GM23338 (cell line): ENCODE measurements around the gene MTAP.

Experiments used
- CREB1 ChIP-seq: fragments of 250-450 bp; sonication (Bioruptor Pico); IDR thresholded peaks from 2 replicates; pipeline ENCODE4 v1.5.0; 2020; ENCODE audit warnings: low read depth, mild to moderate bottlenecking, moderate library complexity
- ETS1 ChIP-seq: IDR thresholded peaks from 2 replicates; pipeline ENCODE4 v1.6.1; 2016; ENCODE audit warnings: antibody characterized with exemption
- EZH2 ChIP-seq: fragments of 200-600 bp; sonication (generic); IDR thresholded peaks from one replicate; pipeline ENCODE4 v1.8.0; 2017; ENCODE audit warnings: antibody characterized with exemption, mild to moderate bottlenecking, low read depth; ENCODE audit not compliant: unreplicated experiment
- EZH2phosphoT487 ChIP-seq: fragments of 200-600 bp; sonication (generic); IDR thresholded peaks from one replicate; pipeline ENCODE4 v1.8.1; 2018; ENCODE audit warnings: antibody characterized with exemption; ENCODE audit not compliant: unreplicated experiment
- JUNB ChIP-seq: IDR thresholded peaks from one replicate; pipeline ENCODE4 v1.6.1; 2016; ENCODE audit warnings: antibody characterized with exemption; ENCODE audit not compliant: unreplicated experiment
- POLR2AphosphoS5 ChIP-seq: IDR thresholded peaks from 2 replicates; pipeline ENCODE4 v1.6.1; 2016; ENCODE audit warnings: antibody characterized with exemption, low read depth
- REST ChIP-seq: IDR thresholded peaks from one replicate; pipeline ENCODE4 v1.6.1; 2018; ENCODE audit warnings: antibody characterized with exemption; ENCODE audit not compliant: unreplicated experiment
- ZNF114 ChIP-seq: fragments of 250-450 bp; sonication (Bioruptor Pico); IDR thresholded peaks from 2 replicates; pipeline ENCODE4 v1.5.0; 2020; ENCODE audit warnings: mild to moderate bottlenecking, moderate library complexity
- ZNF331 ChIP-seq: fragments of 250-450 bp; sonication (Bioruptor Pico); IDR thresholded peaks from 2 replicates; pipeline ENCODE4 v1.5.0; 2020; ENCODE audit warnings: low read depth, mild to moderate bottlenecking, moderate library complexity
- ZNF462 ChIP-seq: fragments of 250-450 bp; sonication (Bioruptor Pico); IDR thresholded peaks from 2 replicates; pipeline ENCODE4 v1.5.0; 2020; ENCODE audit warnings: mild to moderate bottlenecking, moderate library complexity
- TF ChIP-seq, protein P1 (sequence below), 2 experiments: fragments of 200-600 bp in 1 of 2; sonication (generic) in 1 of 2; conservative IDR thresholded peaks; 2 replicates each; pipeline versions ENCODE4 v1.5.1 to v1.6.1; 2016 to 2017; ENCODE audit warnings: antibody characterized with exemption in 2 of 2, low read depth in 2 of 2, mild to moderate bottlenecking in 2 of 2, moderate library complexity in 1 of 2

DNA sequence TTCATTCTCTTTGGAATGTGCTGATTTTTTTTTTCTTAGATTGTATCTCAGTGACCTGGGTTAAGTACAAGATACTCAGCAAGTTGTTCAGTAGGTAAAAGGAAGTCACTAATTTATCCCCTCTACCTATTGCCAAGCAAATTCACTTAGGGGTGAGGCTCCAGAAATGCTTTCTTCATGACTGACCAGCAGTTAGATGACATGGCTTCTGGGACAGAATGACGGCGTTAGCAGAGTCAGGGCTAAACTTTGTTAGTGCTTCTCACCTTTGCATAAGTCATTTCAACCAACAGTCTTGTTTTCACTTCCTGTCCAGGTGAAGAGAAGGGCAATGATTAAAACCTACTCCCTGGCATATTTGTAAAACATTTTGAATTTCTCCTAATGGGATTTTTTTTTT is 20.2 kb upstream of the MTAP start:
- TF ChIP-seq EZH2phosphoT487, result no peak
- TF ChIP-seq, protein P1, sequence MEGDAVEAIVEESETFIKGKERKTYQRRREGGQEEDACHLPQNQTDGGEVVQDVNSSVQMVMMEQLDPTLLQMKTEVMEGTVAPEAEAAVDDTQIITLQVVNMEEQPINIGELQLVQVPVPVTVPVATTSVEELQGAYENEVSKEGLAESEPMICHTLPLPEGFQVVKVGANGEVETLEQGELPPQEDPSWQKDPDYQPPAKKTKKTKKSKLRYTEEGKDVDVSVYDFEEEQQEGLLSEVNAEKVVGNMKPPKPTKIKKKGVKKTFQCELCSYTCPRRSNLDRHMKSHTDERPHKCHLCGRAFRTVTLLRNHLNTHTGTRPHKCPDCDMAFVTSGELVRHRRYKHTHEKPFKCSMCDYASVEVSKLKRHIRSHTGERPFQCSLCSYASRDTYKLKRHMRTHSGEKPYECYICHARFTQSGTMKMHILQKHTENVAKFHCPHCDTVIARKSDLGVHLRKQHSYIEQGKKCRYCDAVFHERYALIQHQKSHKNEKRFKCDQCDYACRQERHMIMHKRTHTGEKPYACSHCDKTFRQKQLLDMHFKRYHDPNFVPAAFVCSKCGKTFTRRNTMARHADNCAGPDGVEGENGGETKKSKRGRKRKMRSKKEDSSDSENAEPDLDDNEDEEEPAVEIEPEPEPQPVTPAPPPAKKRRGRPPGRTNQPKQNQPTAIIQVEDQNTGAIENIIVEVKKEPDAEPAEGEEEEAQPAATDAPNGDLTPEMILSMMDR (conservative IDR thresholded peaks at IDR 0.05; ENCODE audit: low read depth in 2 of 2), result no peak
- no peak for TF ChIP-seq ZNF331 (CRISPR knock-in tag)
- no peak for TF ChIP-seq REST
- no peak for TF ChIP-seq ETS1
- no peak for TF ChIP-seq POLR2AphosphoS5
- TF ChIP-seq ZNF462 (CRISPR knock-in tag), result no peak
- TF ChIP-seq CREB1 (CRISPR knock-in tag), result no peak
- TF ChIP-seq EZH2, result no peak
- no peak for TF ChIP-seq ZNF114 (CRISPR knock-in tag)
- no peak for TF ChIP-seq JUNB
